Measurements from ENCODE around the gene FCHSD2.

- no peak for TF ChIP-seq CTCF (conservative IDR thresholded peaks at IDR 0.05 in 1 of 2, IDR thresholded peaks at IDR 0.05 in 1 of 2; ENCODE audit: low read depth in 1 of 2, low read length in 2 of 2)
- TF ChIP-seq EZH2 (IDR thresholded peaks at IDR 0.05; ENCODE audit: low read length, missing control alignments): no peak
These were observed 82.2 kb downstream of the FCHSD2 start for GRCh38 chr11:73059915-73060314.
